Loucy (cell line): ENCODE measurements around the gene XXYLT1.

Experiments used
- EZH2phosphoT487 ChIP-seq: fragments of 200-600 bp; IDR thresholded peaks from 2 replicates; pipeline ENCODE4 v1.6.1; 2018; ENCODE audit warnings: antibody characterized with exemption, mild to moderate bottlenecking, moderate library complexity, borderline replicate concordance
- TF ChIP-seq, protein P1 (sequence below): fragments of 200-600 bp; sonication (generic); conservative IDR thresholded peaks from 2 replicates; pipeline ENCODE4 v1.5.1; 2014; ENCODE audit warnings: mild to moderate bottlenecking, antibody characterized with exemption, low read length

DNA sequence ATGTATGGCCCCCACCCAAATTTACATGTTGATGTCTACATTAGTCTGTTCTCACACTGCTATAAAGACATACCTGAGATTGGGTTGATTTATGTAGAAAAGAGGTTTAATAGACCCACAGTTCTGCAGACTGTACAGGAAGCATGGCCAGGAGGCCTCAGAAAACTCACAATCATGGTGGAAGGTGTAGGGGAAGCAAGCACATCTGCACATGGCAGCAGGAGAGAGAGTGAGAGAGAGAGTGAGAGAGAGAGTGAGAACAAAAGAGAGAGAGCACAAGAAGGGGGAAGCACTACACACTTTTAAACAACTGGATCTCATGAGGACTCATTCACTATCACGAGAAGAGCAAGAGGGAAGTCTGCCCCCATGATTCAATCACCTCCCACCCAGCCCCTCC lies 130.5 kb downstream of the XXYLT1 start:
- TF ChIP-seq, protein P1, sequence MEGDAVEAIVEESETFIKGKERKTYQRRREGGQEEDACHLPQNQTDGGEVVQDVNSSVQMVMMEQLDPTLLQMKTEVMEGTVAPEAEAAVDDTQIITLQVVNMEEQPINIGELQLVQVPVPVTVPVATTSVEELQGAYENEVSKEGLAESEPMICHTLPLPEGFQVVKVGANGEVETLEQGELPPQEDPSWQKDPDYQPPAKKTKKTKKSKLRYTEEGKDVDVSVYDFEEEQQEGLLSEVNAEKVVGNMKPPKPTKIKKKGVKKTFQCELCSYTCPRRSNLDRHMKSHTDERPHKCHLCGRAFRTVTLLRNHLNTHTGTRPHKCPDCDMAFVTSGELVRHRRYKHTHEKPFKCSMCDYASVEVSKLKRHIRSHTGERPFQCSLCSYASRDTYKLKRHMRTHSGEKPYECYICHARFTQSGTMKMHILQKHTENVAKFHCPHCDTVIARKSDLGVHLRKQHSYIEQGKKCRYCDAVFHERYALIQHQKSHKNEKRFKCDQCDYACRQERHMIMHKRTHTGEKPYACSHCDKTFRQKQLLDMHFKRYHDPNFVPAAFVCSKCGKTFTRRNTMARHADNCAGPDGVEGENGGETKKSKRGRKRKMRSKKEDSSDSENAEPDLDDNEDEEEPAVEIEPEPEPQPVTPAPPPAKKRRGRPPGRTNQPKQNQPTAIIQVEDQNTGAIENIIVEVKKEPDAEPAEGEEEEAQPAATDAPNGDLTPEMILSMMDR: no peak
- TF ChIP-seq EZH2phosphoT487: no peak
